ENCODE results near the gene ADRB2.

GRCh38 chr5:148778882-148779281, 47.5 kb upstream of the ADRB2 start:
- TF ChIP-seq CTCF (conservative IDR thresholded peaks at IDR 0.05) (no peak), EZH2 (IDR thresholded peaks at IDR 0.05; ENCODE audit: low read depth) (no peak)
